ENCODE measurements around the gene SMLR1. TPM values are rescaled to one million over a fixed set of nuclear protein-coding genes. Genes with fewer than 3 reads are reported as not detected.

Gene SMLR1
- total and polyA plus RNA-seq, 2 donors (not counting 3 experiments of a cell fraction or from before 2014, with no cell fraction given) = not detected

DNA sequence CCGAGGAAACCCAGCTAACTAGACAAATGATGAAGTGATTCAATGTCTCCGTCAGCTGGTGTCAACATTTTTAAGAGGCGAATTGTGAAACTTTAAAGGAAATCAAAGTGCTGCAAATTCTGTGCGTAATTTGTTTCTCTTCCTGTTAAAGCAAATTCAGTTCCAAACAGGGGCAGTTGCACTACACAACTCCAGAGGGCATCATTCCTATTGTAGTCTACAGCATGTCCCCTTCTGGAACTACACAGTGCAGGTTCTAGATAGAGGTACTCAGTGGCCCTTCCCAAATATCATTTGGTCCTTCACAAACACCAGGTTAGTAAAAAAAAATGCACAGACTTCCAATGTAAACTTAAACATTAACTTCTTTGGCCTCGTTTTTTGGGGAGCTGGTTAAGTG lies 38.3 kb upstream of the SMLR1 start:
- peaks cover 0 to 5% of the 10 kb centered on the region in 2 experiments for H3K27me3 ChIP-seq (ENCODE audit: control insufficient read depth in 2 of 2, insufficient read depth in 2 of 2, low read length in 2 of 2)
- no peak overlapping the region for H3K4me2 ChIP-seq (ENCODE audit: insufficient read depth, low read length)
- intact Hi-C loops (cut with micrococcal nuclease) = no loop called here
- no peak overlapping the region for H3K4me3 ChIP-seq (replicated peaks in 1 of 3; ENCODE audit: insufficient read depth in 1 of 3, low read depth in 1 of 3, low read length in 3 of 3)
- ChIA-PET POLR2A (no interaction called here), CTCF (no interaction called here)
- FAIRE-seq (no peak), DNase-seq (ENCODE audit: low read depth, low spot score) (no peak)
- TF ChIP-seq JUN (IDR thresholded peaks at IDR 0.05; ENCODE audit: borderline replicate concordance, insufficient read depth, insufficient read length, low read depth) (no peak), MYC (IDR thresholded peaks at IDR 0.05; ENCODE audit: low read depth, low read length) (no peak), EZH2 (IDR thresholded peaks at IDR 0.05; ENCODE audit: borderline replicate concordance, low read depth, low read length, severe bottlenecking) (no peak)
- TF ChIP-seq, protein P1, sequence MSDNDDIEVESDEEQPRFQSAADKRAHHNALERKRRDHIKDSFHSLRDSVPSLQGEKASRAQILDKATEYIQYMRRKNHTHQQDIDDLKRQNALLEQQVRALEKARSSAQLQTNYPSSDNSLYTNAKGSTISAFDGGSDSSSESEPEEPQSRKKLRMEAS (IDR thresholded peaks at IDR 0.05; ENCODE audit: insufficient read depth, insufficient read length) = no peak
- H3K9me3 ChIP-seq (replicated peaks; ENCODE audit: control insufficient read depth, insufficient read depth, low read length) = no peaks in the 10 kb centered on the region
- no peaks in the 10 kb centered on the region for H3K9me1 ChIP-seq (replicated peaks; ENCODE audit: control insufficient read depth, extremely low read depth, insufficient read depth, low read length)
- BruUV-seq (replicated peaks) = no TSS peak
- dilution Hi-C loops (cut with MboI; ENCODE audit: extremely low pct_ligation_motif_present, low sequenced_read_pairs) = no loop called here
- H3K9ac ChIP-seq (replicated peaks; ENCODE audit: extremely low read depth, insufficient read depth, low read length) = no peak overlapping the region
- H2AFZ ChIP-seq (ENCODE audit: low read depth, low read length) = no peak overlapping the region
- no peaks in the 10 kb centered on the region for H4K20me1 ChIP-seq (replicated peaks; ENCODE audit: control insufficient read depth, extremely low read depth, insufficient read depth, low read length)
- H3K27ac ChIP-seq (ENCODE audit: insufficient read depth, low read depth, low read length) = no peak overlapping the region
- H3K79me2 ChIP-seq (ENCODE audit: control insufficient read depth, insufficient read depth, low read length) = no peaks in the 10 kb centered on the region
- no peaks in the 10 kb centered on the region for H3K36me3 ChIP-seq (ENCODE audit: control insufficient read depth in 2 of 2, extremely low read depth in 1 of 2, insufficient read depth in 2 of 2, low read length in 2 of 2)
- H3K4me1 ChIP-seq (ENCODE audit: control insufficient read depth, extremely low read depth, insufficient read depth, low read length) = no peaks in the 10 kb centered on the region

DNA sequence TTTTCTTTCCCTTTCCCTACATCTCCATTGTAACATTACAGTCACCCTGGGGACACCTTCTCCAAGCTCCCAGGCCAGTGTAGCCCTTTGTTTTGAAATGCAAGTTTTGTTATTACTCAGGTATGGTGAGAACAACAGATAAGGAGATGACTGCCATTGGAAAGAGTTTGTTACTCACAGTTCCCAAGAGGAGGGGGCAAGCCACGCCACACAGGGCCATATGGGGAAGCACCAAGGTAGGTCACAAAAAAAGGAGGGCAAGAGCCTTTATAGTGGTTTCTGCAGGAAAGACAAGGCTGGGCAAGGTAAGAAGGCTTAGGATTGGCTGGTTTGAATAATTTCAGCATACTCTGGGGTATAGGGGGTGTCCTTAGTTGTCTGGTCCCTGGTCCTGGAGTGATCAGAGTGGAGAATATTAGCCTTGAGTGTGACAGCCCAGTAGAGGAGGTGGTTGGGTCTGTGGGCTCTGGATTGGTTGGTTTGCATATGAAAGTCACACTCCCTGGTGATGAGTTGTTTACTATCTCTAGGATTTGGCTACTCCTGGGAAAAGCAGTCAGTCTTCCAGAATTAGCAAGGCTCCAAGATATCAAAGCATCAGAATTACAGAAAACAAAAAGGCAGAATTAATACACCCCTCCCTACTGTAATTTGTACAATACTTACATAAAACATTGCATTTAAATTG lies 33.1 kb upstream of the SMLR1 start:
- FAIRE-seq = no peak
- BruUV-seq (replicated peaks) = no TSS peak
- CTCF ChIA-PET = interaction anchor here (2.2 kb wide), 1 partner anchor 472 kb away, joined by 4 read pairs; no protein-coding TSS in a partner anchor

More for the DNA sequence above, 33.1 kb upstream of the SMLR1 start:
- Histone ChIP-seq H3K9me3 (replicated peaks; ENCODE audit: control insufficient read depth, insufficient read depth, low read length) (no peaks in the 10 kb centered on the region), H3K27ac (ENCODE audit: insufficient read depth, low read depth, low read length) (no peak overlapping the region), H3K27me3 (ENCODE audit: control insufficient read depth in 2 of 2, insufficient read depth in 2 of 2, low read length in 2 of 2) (no peaks in the 10 kb centered on the region), H3K4me3 (replicated peaks in 1 of 3; ENCODE audit: insufficient read depth in 1 of 3, low read depth in 1 of 3, low read length in 3 of 3) (no peak overlapping the region), H2AFZ (ENCODE audit: low read depth, low read length) (no peak overlapping the region), H3K36me3 (ENCODE audit: control insufficient read depth in 2 of 2, extremely low read depth in 1 of 2, insufficient read depth in 2 of 2, low read length in 2 of 2) (no peaks in the 10 kb centered on the region), H3K79me2 (ENCODE audit: control insufficient read depth, insufficient read depth, low read length) (no peaks in the 10 kb centered on the region), H3K4me2 (ENCODE audit: insufficient read depth, low read length) (no peak overlapping the region), H4K20me1 (replicated peaks; ENCODE audit: control insufficient read depth, extremely low read depth, insufficient read depth, low read length) (no peaks in the 10 kb centered on the region), H3K9ac (replicated peaks; ENCODE audit: extremely low read depth, insufficient read depth, low read length) (no peak overlapping the region), H3K4me1 (ENCODE audit: control insufficient read depth, extremely low read depth, insufficient read depth, low read length) (peaks cover 19% of the 10 kb centered on the region), H3K9me1 (replicated peaks; ENCODE audit: control insufficient read depth, extremely low read depth, insufficient read depth, low read length) (no peaks in the 10 kb centered on the region)
- POLR2A ChIA-PET = no interaction called here
- intact Hi-C loops (cut with micrococcal nuclease) (no loop called here), dilution Hi-C loops (cut with MboI; ENCODE audit: extremely low pct_ligation_motif_present, low sequenced_read_pairs) (no loop called here)
- DNase-seq (ENCODE audit: low read depth, low spot score) = no peak
- TF ChIP-seq POLR2AphosphoS5 (IDR thresholded peaks at IDR 0.05; ENCODE audit: insufficient read depth, low read depth, low read length) (no peak), POLR2A (IDR thresholded peaks at IDR 0.05; ENCODE audit: low read depth, low read length) (no peak), GATA2 (IDR thresholded peaks at IDR 0.05; ENCODE audit: insufficient read depth, insufficient read length, low read depth, low read length) (no peak), JUN (IDR thresholded peaks at IDR 0.05; ENCODE audit: borderline replicate concordance, insufficient read depth, insufficient read length, low read depth) (no peak), MYC (IDR thresholded peaks at IDR 0.05; ENCODE audit: low read depth, low read length) (no peak), EZH2 (IDR thresholded peaks at IDR 0.05; ENCODE audit: borderline replicate concordance, low read depth, low read length, severe bottlenecking) (no peak), FOS (IDR thresholded peaks at IDR 0.05; ENCODE audit: borderline replicate concordance, insufficient read depth, low read length) (no peak)
- TF ChIP-seq, protein P1 (IDR thresholded peaks at IDR 0.05; ENCODE audit: insufficient read depth, insufficient read length) = no peak
- TF ChIP-seq, protein P2, sequence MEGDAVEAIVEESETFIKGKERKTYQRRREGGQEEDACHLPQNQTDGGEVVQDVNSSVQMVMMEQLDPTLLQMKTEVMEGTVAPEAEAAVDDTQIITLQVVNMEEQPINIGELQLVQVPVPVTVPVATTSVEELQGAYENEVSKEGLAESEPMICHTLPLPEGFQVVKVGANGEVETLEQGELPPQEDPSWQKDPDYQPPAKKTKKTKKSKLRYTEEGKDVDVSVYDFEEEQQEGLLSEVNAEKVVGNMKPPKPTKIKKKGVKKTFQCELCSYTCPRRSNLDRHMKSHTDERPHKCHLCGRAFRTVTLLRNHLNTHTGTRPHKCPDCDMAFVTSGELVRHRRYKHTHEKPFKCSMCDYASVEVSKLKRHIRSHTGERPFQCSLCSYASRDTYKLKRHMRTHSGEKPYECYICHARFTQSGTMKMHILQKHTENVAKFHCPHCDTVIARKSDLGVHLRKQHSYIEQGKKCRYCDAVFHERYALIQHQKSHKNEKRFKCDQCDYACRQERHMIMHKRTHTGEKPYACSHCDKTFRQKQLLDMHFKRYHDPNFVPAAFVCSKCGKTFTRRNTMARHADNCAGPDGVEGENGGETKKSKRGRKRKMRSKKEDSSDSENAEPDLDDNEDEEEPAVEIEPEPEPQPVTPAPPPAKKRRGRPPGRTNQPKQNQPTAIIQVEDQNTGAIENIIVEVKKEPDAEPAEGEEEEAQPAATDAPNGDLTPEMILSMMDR (IDR thresholded peaks at IDR 0.05; ENCODE audit: extremely low read depth in 1 of 2, insufficient read depth in 1 of 2, low read depth in 1 of 2, low read length in 2 of 2) = no peak
